GM19035 (cell line): ENCODE data around the gene TFIP11.

Experiments used
- ATAC-seq: cut with Tn5 transposase; IDR thresholded peaks from one replicate; pipeline ENCODE4 v1.9.1; 2021; ENCODE audit not compliant: unreplicated experiment

TFIP11 gene

GRCh38 chr22:26512149-26512793, at the start of gene TFIP11:
Gene TFIP11, minus strand, starts transcription at chr22:26512473. Its CDS starts 2,201 bp downstream, at chr22:26510272.
- peak; percentile 97 for ATAC-seq

- no peak for ATAC-seq
These were observed 49.6 kb upstream of the TFIP11 start for GRCh38 chr22:26561756-26562417.

GRCh38 chr22:26559961-26560575, 47.8 kb upstream of the TFIP11 start:
- ATAC-seq: no peak

GRCh38 chr22:26558248-26558895, 46.1 kb upstream of the TFIP11 start:
- ATAC-seq: no peak

DNA sequence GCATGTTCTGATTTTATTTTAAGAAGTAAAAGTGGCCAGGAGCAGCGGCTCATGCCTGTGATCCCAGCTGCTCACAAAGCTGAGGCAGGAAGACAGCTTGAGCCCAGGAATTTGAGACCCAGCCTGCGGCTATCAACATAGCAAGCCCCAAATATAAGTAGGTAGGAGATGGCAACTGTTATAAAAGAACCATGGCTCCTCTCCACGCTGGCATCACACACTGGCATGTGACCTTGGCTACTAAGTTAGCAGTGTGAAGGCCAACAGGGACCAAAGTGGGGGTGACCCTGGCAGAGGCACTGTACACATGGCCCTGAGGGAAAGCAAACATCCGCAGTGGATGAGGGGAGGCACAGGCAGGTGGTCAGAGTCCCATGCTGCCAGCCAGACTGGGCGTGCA, 44.6 kb upstream of the TFIP11 start:
- ATAC-seq: no peak

DNA sequence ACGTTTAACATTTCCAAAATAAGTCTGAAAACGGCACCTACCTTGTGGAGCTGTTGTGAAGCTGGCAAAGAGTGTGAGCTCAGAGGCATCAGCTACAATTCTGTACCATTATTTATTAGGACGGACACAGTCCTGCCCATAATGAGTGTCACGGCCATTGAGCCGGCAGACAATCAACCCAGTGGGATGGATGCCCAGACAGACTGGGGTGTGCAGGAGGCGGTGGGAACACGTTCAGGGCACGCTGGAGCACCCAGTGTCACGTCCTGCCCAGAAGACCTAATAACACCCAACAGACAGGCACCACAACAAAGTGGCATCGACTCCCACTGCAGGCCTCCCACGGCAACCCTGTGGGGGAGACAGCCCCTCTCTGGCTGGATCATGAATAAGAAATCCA, 43.2 kb upstream of the TFIP11 start:
- ATAC-seq: no peak

GRCh38 chr22:26554956-26555355, 42.7 kb upstream of the TFIP11 start:
- no peak for ATAC-seq

DNA sequence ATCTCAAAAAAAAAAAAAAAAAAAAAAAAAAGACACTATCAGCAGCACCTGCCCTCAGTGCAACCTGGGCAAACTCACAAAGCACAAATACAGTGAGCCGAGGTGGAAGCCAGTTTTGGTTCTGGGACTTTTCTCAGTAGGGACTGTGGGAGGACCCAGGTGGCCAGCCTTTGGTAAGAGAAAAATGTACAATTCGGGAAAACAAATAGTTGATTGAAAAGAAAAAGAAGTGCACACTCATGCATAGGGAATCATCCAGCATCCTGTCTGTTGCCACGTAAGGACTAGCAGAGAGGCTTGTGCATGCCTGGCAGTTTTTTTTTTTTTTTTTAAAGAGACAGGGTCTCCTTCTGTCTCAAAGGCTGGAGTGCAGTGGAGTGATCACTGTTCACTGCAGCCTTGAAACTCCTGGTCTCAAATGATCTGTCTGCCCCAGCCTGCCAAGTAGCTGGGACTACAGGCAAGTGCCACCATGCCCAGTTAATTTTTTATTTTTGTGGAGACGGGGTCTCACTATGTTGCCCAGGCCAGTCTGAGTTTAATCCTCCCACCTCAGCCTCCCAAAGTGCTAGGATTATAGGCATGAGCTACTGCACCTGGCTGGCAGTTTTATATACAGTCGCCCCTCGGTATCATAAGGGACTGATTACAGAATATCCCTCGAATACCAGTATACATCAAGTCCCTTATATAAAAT, 40.9 kb upstream of the TFIP11 start:
- no peak for ATAC-seq

DNA sequence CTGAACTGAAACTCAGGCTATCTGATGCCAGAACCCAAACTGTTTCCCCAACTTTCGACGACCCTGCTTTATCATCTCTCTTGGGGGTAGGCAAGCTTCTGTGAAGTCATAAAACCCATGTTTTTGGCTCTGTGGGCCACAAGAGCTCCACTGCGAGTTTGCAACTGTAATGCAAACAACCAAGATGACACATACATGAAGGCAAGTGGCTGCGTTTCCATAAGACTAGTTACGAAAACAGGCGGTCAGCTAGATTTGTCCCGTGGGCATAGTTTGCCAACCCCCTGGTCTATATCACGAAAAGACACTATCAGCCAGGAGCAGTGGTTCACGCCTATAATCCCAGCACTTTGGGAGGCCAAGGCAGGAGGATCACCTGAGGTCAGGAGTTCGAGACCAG, 40.2 kb upstream of the TFIP11 start:
- no peak for ATAC-seq

- ATAC-seq: no peak
These were observed 39.3 kb upstream of the TFIP11 start for GRCh38 chr22:26551568-26551967.

DNA sequence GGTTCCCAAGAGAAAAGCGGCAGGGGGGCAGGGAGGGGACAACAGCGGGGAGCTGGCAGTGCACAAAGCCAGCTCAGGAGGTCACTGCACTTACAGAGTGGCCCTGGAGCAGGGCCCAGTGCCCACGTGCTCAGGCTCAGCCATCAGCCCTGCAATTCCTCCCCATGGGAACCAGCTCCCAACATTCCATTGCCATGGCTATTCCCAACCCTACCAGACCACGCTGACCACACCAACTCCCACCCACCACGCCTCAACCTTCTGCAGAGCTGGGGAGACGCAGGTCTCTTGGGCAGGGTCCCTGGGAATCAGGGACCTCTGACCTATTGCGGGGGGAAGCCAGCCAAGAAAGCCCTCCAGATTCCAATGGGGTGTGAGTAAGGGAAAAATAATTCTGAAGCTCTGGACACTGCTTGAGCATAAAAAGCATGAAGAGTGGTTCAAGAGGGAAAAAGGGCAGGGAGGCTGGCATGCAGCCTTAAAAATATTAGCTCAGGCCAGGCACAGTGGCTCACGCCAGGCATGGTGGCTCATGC, 38.3 kb upstream of the TFIP11 start:
- ATAC-seq: no peak

DNA sequence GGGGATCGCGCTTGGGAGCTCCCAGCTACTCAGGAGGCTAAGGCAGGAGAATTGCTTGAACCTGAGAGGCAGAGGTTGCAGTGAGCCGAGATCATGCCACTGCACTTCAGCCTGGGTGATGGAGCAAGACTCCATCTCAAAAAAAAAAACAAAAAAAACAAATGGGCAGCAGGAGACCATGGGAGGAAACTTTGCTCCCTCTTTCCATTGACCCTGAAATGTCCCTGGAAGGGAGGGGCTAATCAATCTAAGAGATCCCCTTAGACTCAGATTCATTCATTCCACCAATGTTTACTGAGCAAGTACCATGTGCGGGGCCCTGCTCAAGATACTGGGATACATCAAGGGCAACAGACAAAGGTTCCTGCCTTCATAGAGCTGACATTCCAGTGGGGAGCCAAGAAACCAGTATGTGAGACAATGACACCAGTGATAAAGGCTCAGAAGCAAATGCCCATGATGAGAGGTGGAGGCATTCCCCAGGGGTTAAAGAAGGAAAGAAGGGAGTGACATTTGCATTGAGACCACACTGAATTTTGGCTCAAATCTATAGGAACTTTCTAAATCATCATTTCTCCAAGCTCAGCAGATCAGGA, 37.7 kb upstream of the TFIP11 start:
- no peak for ATAC-seq

DNA sequence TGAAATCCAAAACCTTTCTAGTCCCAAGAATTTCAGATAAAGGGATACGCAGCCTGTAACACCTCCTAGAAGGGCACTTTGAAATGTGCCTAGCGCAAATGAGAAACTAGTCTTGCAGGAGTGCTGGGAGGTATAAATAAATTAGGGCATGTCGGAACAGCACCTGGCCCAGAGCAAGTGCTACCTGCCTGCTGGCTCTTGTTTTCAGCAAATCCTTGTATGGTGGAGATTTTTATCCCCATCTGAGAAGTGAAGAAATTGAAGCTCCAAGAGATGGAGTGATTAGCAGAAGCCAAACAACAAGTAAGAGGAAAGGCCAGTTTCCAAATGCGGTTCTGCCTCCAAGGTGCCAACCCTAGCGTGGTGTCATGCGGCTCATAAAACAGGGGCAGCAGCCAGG, 36.7 kb upstream of the TFIP11 start:
- no peak for ATAC-seq

DNA sequence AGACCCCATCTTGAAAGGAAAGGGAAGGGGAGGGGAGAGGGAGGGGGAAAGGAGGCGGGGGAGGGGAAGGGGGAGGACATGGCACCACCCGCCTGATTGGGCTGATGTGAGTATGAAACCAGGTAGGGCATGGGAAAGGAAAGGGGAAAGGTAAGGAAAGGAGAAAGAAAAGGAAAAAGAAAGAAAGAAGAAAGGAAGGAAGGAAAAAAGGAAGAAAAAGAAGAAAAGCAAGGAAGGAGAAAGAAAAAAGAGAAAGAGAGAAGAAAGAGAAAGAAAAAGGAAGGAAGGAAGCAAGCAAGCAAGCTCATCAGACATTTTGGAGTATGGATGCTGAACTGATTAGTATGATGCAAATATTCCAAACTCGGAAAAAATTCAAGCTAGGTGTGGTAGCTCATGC, 36.0 kb upstream of the TFIP11 start:
- ATAC-seq: no peak

DNA sequence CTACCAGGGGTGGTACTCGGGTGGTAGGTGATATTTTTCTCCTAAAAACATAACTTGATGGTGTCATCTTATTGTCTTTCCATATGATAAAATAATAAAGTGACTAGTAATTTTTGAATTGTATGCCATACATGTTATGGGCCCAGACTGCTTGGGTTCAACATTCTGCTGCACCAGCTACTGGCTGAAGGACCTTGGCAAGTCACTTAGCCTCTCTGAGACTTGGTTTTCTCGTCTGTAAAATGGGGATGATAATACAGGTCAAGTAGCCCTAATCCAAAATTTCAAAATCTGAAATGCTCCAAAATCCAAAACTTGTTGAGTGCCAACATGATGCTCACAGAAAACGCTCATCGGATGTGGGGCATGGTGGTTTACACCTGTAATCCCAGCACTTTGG, 35.6 kb upstream of the TFIP11 start:
- ATAC-seq: no peak

DNA sequence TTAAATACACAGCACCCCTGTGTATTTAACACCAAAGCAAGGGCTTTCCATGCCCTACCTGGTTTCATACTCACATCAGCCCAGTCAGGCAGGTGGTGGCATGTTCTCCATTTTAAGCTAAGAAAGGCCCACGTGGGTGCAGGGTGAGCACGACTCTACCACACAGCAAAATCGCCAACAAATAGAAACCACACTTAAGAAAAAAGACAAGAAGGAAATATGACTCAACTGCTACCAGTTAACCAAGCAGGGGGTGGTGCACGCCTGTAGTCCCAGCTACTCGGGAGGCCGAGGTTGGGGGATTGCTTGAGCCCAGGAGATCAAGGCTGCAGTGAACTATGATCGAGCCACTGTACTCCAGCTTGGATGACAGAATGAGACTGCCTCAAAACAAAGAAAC, 35.2 kb upstream of the TFIP11 start:
- ATAC-seq: no peak

DNA sequence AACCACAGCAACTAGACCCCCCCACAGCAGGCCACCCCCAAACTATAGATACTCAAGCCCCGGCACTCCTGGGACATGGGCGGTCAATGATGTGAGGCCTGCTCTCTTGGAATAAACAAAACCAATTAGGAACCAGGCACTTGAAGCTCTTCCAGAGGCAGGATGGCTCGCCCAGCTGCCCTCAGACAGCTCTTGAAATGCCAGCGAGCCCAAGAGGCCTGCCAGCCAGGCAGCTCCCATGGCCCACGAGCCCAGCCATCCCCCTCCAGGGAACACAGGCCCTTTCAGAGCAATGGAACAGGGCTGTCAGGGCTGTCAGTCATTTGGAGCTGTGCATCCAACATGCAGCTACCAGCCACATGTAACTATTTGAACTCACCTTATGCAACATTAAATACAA, 34.0 kb upstream of the TFIP11 start:
- no peak for ATAC-seq

GRCh38 chr22:26545827-26546226, 33.6 kb upstream of the TFIP11 start:
- ATAC-seq: no peak

- no peak for ATAC-seq
These were observed 33.1 kb upstream of the TFIP11 start for GRCh38 chr22:26545385-26545784.

DNA sequence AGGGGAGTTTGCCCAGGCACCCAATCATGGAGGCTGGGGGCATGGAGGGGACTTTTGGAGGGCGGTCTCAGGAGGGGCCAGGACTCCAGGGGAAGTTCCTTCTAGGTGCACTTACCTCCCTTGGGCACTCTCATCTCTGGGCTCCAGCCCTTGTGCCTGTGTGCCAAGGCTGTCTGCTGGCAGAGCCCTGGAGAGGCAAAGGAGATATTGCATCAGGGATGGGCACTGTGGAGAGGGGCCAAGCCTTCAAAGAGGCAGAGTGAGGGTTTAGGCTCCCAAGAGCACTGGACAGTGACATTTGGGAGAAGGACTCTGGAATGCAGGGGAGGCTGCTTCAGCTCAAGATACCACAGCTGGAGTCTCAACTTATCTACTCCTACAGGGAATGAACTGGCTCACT, 32.2 kb upstream of the TFIP11 start:
- no peak for ATAC-seq

DNA sequence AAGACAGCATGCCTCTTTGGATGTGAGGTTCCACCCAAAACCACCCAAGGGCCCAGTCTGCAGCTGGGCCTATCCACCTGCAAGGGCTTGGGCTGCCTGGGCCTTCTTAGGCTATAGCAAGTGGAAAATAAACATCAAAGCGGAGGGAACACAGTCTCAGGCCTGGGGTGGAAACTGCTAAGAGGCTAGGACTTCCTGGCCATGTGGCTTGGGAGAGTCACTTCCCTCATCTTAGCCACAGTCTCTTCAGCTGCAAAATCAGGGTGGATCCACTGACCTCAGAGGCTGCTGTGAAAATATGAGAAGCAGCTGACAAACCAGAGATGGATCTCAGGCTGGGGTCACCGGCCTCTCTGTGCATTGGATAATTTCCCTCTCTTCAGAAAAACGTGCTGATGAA, 30.6 kb upstream of the TFIP11 start:
- ATAC-seq: no peak
